Measurements from ENCODE around the gene CDH4.

The CDH4 gene

GRCh38 chr20:61731363-61732181, 479.5 kb downstream of the CDH4 start:
- no peak for DNase-seq

GRCh38 chr20:61732511-61733210, 480.6 kb downstream of the CDH4 start:
- no peak for DNase-seq

- no peak for DNase-seq
Observed at GRCh38 chr20:61733216-61733615, 481.2 kb downstream of the CDH4 start.

- no peak for DNase-seq
Observed at GRCh38 chr20:61733891-61734732, 482.1 kb downstream of the CDH4 start.

GRCh38 chr20:61734733-61735502, 482.9 kb downstream of the CDH4 start:
- no peak for DNase-seq

GRCh38 chr20:61735503-61735785, 483.4 kb downstream of the CDH4 start:
- DNase-seq: no peak

GRCh38 chr20:61736001-61736635, 484.1 kb downstream of the CDH4 start:
- DNase-seq: no peak

GRCh38 chr20:61736751-61737310, 484.8 kb downstream of the CDH4 start:
- DNase-seq: no peak

- no peak for DNase-seq
Observed at GRCh38 chr20:61737346-61737745, 485.3 kb downstream of the CDH4 start.

GRCh38 chr20:61737812-61738443, 485.9 kb downstream of the CDH4 start:
- no peak for DNase-seq

GRCh38 chr20:61738601-61739069, 486.6 kb downstream of the CDH4 start:
- no peak for DNase-seq

- no peak for DNase-seq
Observed at GRCh38 chr20:61739086-61739831, 487.2 kb downstream of the CDH4 start.

GRCh38 chr20:61739832-61740118, 487.7 kb downstream of the CDH4 start:
- DNase-seq: no peak

GRCh38 chr20:61742097-61742825, 490.2 kb downstream of the CDH4 start:
- DNase-seq: no peak

GRCh38 chr20:61743606-61744005, 491.5 kb downstream of the CDH4 start:
- no peak for DNase-seq

GRCh38 chr20:61744691-61745396, 492.8 kb downstream of the CDH4 start:
- DNase-seq: no peak

- no peak for DNase-seq
Observed at GRCh38 chr20:61745397-61746146, 493.5 kb downstream of the CDH4 start.

- no peak for DNase-seq
Observed at GRCh38 chr20:61746147-61746646, 494.1 kb downstream of the CDH4 start.

- DNase-seq: no peak
Observed at GRCh38 chr20:61746781-61747180, 494.7 kb downstream of the CDH4 start.

Measured in NCI-H345 (cell line).